ENCODE results near the gene TNFRSF1A. TPM values are rescaled to one million over a fixed set of nuclear protein-coding genes. Genes with fewer than 3 reads are reported as not detected.
A peak's percentile ranks its signal among the peaks of the same experiment; 100 is the strongest.

Gene TNFRSF1A
- total RNA-seq, 2 experiments from 2014 or later = 16.3 to 19.2 TPM

DNA sequence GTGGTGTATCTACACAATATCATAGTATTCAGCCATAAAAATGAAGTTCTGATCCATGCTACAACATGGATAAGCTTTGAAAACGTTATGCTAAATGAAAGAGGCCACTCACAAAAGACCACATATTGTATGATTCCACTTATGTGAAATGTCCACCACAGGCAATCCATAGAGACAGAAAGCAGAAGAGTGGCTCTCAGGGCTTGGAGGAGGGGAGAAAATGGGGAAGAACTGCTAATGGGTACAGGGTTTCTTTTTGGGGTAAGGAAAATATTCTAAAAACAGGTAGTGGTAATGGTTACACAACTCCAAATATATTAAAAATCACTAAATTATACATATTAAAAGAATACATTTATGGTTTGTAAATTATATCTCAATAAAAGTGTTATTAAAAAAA lies 17.0 kb upstream of the TNFRSF1A start:
- H3K27me3 ChIP-seq (ENCODE audit: control insufficient read depth in 1 of 2, insufficient read depth in 2 of 2, low read length in 2 of 2) = no peaks in the 10 kb centered on the region
- peaks cover 37% of the 10 kb centered on the region for H3K4me1 ChIP-seq (ENCODE audit: insufficient read depth, low read length)
- no peaks in the 10 kb centered on the region for H3K36me3 ChIP-seq (ENCODE audit: insufficient read depth, low read length)
- Mint-ChIP-seq H3K9me3 (no peaks in the 10 kb centered on the region), H3K27ac (no peak overlapping the region), H3K4me1 (ENCODE audit: low read depth) (peaks cover 21% of the 10 kb centered on the region), H3K27me3 (no peaks in the 10 kb centered on the region), H3K4me3 (no peak overlapping the region), H3K36me3 (ENCODE audit: low read depth) (no peaks in the 10 kb centered on the region)
- ATAC-seq (ENCODE audit: poor library complexity) (no peak), DNase-seq (peak in 1 of 14 experiments; percentile 19)
- ChIA-PET POLR2A (interaction anchor here (0.9 to 1.6 kb wide), 2 partner anchors 17 to 22 kb away, joined by 3 to 4 read pairs; partner anchors contain the start of gene TNFRSF1A), CTCF (interaction anchor here (0.7 to 1.0 kb wide), 2 partner anchors 16 to 75 kb away, joined by 3 to 5 read pairs; no protein-coding TSS in a partner anchor)
- H3K27ac ChIP-seq (ENCODE audit: low read depth in 1 of 2, low read length in 2 of 2) = no peak overlapping the region
- H3K4me3 ChIP-seq (ENCODE audit: low read length) = no peak overlapping the region
- H3K9me3 ChIP-seq (ENCODE audit: control insufficient read depth in 1 of 2, insufficient read depth in 1 of 2, low read length in 2 of 2) = no peaks in the 10 kb centered on the region
- intact Hi-C loops (cut with DNase I, micrococcal nuclease) = no loop called here
- TF ChIP-seq, protein P1, sequence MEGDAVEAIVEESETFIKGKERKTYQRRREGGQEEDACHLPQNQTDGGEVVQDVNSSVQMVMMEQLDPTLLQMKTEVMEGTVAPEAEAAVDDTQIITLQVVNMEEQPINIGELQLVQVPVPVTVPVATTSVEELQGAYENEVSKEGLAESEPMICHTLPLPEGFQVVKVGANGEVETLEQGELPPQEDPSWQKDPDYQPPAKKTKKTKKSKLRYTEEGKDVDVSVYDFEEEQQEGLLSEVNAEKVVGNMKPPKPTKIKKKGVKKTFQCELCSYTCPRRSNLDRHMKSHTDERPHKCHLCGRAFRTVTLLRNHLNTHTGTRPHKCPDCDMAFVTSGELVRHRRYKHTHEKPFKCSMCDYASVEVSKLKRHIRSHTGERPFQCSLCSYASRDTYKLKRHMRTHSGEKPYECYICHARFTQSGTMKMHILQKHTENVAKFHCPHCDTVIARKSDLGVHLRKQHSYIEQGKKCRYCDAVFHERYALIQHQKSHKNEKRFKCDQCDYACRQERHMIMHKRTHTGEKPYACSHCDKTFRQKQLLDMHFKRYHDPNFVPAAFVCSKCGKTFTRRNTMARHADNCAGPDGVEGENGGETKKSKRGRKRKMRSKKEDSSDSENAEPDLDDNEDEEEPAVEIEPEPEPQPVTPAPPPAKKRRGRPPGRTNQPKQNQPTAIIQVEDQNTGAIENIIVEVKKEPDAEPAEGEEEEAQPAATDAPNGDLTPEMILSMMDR (IDR thresholded peaks at IDR 0.05) = no peak

DNA sequence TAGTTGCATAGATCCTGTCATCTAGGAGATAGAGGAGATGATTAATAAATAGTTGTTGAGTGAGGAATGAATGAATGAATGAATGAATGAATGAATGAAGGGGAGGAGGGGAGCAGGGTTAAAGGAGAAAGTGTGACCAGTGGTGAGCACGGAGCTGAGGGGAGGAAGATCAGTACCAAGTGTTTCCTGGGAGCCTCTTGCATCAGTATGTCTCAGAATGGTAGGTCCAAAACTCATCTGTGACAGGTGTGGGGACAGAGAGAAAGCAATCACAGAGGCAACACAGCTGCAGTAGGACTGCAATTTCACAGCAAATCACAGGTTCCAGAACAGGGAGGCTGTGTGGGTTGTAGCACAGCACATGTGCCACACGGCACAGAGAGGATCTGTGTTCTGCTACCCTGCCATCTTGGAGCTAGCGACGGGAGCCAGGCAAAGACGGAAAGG lies 14.5 kb upstream of the TNFRSF1A start:
- POLR2A ChIA-PET = interaction anchor here (0.6 to 1.1 kb wide), 2 partner anchors 16 to 20 kb away, joined by 3 read pairs; no protein-coding TSS in a partner anchor
- no peaks in the 10 kb centered on the region for H3K9me3 Mint-ChIP-seq
- no peak for ATAC-seq (ENCODE audit: poor library complexity)
- Histone ChIP-seq H3K36me3 (ENCODE audit: insufficient read depth, low read length) (no peaks in the 10 kb centered on the region), H3K4me3 (ENCODE audit: low read length) (no peak overlapping the region), H3K27me3 (ENCODE audit: control insufficient read depth in 1 of 2, insufficient read depth in 2 of 2, low read length in 2 of 2) (no peaks in the 10 kb centered on the region), H3K27ac (ENCODE audit: low read depth in 1 of 2, low read length in 2 of 2) (no peak overlapping the region), H3K4me1 (ENCODE audit: insufficient read depth, low read length) (peaks cover 19% of the 10 kb centered on the region), H3K9me3 (ENCODE audit: control insufficient read depth in 1 of 2, insufficient read depth in 1 of 2, low read length in 2 of 2) (no peaks in the 10 kb centered on the region)
- no peak for DNase-seq
- no peak overlapping the region for H3K27ac Mint-ChIP-seq
- TF ChIP-seq, protein P1 (IDR thresholded peaks at IDR 0.05) = no peak
- H3K4me1 Mint-ChIP-seq (ENCODE audit: low read depth) = peaks cover 5% of the 10 kb centered on the region
- no peaks in the 10 kb centered on the region for H3K36me3 Mint-ChIP-seq (ENCODE audit: low read depth)
- CTCF ChIA-PET = interaction anchor here (1.1 to 1.6 kb wide), 2 partner anchors 21 to 31 kb away, joined by 3 to 5 read pairs; no protein-coding TSS in a partner anchor
- H3K27me3 Mint-ChIP-seq = no peaks in the 10 kb centered on the region
- intact Hi-C loops (cut with DNase I, micrococcal nuclease) = no loop called here
- no peak overlapping the region for H3K4me3 Mint-ChIP-seq

DNA sequence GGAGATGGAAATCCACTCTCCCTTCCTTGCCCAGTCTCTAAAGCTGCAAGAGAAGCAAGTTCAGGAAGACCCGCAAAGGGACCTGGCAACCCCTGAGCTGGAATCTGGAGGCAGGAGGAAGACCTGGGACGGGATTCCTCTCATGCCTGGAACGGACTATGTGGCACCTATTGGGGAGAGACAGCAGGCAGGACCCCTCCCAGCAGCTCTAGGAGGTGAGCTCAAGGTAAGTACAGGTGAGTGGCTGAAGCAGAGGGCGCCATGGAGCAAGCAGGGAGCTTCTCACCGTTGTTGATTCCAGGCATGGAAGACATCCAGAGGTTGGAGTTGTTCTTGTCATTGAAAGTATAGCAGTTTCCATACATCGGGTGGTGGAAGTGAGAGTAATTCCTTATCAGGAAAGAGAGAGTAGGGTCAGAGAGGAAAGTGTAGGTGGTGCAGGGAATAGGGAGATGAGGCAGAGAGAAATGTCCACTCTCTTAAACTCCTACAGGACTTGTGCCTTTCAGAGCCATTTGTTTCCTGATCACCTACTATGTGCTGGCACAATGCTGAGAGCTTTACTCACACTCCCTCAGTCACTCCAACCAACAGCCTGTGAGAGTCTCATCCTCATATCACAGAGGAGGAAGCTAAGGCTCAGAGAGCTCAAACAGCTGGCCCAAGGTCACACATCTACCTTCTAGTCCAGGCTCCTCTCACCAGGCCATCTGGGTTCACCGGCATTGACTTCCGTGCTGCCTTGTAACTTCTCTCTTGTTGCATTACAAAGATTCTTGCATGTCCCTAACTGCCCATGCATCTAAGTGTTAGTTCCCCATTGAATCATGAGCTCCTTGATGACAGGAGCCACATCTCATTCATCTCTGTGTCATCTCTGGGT lies 13.9 kb upstream of the TNFRSF1A start:
- CTCF ChIA-PET = interaction anchor here (1.1 to 1.6 kb wide), 2 partner anchors 20 to 30 kb away, joined by 3 to 5 read pairs; no protein-coding TSS in a partner anchor
- no peak for ATAC-seq (ENCODE audit: poor library complexity)
- no peaks in the 10 kb centered on the region for H3K36me3 ChIP-seq (ENCODE audit: insufficient read depth, low read length)
- H3K27ac Mint-ChIP-seq = no peak overlapping the region
- H3K4me3 Mint-ChIP-seq = no peak overlapping the region
- TF ChIP-seq, protein P1 (IDR thresholded peaks at IDR 0.05) = no peak
- no peaks in the 10 kb centered on the region for H3K36me3 Mint-ChIP-seq (ENCODE audit: low read depth)
- peak in 2 of 14 experiments; percentile 48 to 63 for DNase-seq
- peaks cover 14% of the 10 kb centered on the region for H3K4me1 ChIP-seq (ENCODE audit: insufficient read depth, low read length)
- no peaks in the 10 kb centered on the region for H3K9me3 ChIP-seq (ENCODE audit: control insufficient read depth in 1 of 2, insufficient read depth in 1 of 2, low read length in 2 of 2)
- intact Hi-C loops (cut with DNase I, micrococcal nuclease) = no loop called here
- POLR2A ChIA-PET = interaction anchor here (0.6 to 1.1 kb wide), 3 partner anchors 12 to 19 kb away, joined by 3 read pairs; no protein-coding TSS in a partner anchor
- no peaks in the 10 kb centered on the region for H3K9me3 Mint-ChIP-seq
- no peak overlapping the region for H3K4me3 ChIP-seq (ENCODE audit: low read length)
- H3K27me3 ChIP-seq (ENCODE audit: control insufficient read depth in 1 of 2, insufficient read depth in 2 of 2, low read length in 2 of 2) = no peaks in the 10 kb centered on the region
- no peak overlapping the region for H3K27ac ChIP-seq (ENCODE audit: low read depth in 1 of 2, low read length in 2 of 2)
- no peaks in the 10 kb centered on the region for H3K4me1 Mint-ChIP-seq (ENCODE audit: low read depth)
- H3K27me3 Mint-ChIP-seq = no peaks in the 10 kb centered on the region
